Kidney glomerular epithelial cell (primary cell): ENCODE data around the gene SLC16A3.

ENCODE experiments used
- DNase-seq: peaks from one replicate; lab custom pipeline; 2025; lab: John Stamatoyannopoulos, UW

The SLC16A3 gene

DNA sequence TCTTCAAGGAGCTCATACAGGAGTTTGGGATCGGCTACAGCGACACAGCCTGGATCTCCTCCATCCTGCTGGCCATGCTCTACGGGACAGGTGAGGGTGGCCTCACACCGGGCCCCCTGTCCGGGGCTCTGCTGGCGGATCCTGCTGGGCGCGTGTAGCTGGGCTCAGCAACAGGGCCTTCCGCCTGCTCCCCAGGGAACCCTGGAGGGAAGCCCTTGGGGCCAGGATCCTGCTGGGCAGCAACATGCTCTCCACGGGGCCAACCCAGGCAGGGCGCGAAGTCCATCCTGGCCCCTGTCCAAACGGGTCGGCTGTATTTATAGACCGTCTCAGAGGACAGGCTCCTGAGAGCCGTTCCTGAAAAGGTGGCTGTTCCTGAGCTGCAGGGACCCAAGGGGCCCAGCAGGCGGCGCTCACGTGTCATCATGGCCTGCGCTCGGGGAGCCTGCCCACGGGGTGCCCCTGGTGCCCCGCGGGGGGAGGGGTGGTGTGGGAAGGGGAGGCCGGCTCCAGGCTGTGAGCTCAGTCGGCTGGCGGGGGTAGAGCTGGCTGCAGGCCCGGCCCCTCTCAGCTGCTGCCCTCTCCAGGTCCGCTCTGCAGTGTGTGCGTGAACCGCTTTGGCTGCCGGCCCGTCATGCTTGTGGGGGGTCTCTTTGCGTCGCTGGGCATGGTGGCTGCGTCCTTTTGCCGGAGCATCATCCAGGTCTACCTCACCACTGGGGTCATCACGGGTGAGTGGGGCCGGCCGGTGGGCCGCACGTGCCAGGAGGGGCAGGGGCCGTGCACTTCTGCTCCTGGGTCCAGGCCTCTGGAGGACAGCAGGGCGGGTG is 7.5 kb downstream of the SLC16A3 start:
- no peak for DNase-seq

- DNase-seq = no peak
Measured at GRCh38 chr17:82237083-82237745, 8.4 kb downstream of the SLC16A3 start.

DNA sequence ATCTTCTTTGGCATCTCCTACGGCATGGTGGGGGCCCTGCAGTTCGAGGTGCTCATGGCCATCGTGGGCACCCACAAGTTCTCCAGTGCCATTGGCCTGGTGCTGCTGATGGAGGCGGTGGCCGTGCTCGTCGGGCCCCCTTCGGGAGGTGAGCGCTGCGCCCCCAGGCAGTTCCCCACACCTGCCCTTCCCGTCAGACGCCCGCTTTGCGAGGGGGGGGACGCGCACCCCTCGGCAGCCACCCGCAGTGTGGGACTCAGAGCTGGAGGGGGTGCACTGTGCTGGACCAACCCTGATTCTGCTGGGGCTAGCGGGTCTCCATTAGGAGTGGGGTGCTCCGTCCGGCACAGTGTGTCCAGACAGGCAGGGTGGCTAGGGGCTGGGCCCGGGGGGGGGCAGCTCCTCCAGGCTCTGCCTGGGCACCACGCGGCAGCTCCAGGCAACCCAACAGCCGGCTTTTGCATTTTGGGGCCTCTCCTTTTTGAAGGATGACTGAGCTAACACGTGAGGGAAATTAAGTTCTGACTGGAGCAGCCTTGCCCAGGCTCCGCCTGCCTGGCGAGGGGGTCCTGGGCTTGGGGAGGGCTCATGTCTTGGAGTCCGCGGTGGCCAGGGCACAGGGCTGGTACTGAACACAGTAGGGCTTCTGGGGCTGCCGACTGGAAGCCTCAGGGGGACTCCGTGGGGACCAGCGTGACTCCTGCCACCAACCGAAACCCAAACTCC is 9.1 kb downstream of the SLC16A3 start:
- no peak for DNase-seq

DNA sequence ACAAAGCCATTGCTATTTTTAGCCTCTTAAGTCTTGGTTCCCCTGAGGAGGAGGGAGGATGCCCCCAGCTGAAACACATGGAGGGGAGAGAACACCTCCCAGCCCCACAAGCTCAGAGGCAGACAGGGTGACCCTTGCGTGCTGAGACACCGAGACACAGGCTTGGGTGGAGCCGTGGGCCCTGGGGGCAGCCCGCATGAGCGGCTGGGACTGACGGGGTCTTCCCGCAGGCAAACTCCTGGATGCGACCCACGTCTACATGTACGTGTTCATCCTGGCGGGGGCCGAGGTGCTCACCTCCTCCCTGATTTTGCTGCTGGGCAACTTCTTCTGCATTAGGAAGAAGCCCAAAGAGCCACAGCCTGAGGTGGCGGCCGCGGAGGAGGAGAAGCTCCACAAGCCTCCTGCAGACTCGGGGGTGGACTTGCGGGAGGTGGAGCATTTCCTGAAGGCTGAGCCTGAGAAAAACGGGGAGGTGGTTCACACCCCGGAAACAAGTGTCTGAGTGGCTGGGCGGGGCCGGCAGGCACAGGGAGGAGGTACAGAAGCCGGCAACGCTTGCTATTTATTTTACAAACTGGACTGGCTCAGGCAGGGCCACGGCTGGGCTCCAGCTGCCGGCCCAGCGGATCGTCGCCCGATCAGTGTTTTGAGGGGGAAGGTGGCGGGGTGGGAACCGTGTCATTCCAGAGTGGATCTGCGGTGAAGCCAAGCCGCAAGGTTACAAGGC is 9.8 kb downstream of the SLC16A3 start:
- DNase-seq = peak; percentile 51

DNA sequence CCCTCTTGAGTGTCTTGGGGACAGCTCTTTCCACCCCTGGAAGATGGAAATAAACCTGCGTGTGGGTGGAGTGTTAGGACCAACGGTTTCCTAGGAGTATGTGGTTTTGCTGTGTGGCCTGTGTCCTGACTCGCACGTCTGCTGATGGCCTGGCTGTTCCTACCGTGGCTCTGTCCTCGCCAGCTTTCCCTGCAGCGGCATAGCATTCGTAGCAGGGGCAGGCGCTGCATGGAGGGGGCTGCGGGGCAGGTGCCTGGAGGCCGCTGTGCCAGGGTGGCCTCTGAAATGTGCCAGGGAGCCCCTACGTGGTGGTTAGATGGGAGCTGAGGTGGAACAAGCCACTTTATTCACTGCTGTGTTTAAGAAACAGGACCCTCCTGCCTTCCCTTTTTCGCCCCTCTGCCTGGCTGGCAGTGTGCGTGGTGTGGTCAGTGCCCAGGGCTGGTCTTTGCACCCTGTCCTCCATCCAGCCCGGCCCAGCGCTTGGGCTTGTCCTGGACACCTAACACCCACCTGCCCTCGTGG is 10.6 kb downstream of the SLC16A3 start:
- no peak for DNase-seq

DNA sequence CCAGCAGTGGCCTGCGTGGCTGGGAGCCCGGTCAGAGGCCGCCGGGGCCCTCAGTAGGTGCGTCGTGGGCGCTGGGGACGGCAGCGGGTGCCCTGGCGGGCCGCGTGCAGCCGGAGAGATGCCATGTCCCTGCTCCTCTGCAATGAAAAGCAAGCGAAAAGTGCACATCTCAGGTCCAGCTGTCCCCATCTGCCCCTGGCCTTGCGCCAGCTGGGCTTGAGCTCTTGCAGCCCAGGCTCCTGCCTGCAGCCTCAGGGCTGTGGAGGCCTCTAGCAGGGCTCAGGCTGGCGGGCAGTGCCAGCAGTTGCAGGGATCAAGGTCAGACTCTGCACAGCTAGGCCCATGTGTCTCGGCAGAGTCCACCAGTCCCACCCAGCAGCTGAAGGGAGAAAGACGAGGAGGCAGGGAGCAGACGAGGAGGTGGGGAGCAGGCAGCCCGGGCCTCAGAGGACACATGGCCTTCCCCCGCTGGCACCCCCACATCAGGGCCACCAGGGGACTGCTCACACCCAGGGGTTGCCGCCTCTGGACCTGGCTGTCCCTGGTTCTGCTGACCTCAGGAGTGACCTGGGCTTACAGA is 11.2 kb downstream of the SLC16A3 start:
- no peak for DNase-seq

GRCh38 chr17:82240506-82241182 is 11.8 kb downstream of the SLC16A3 start:
- DNase-seq = no peak

- DNase-seq = peak; percentile 77
Measured at GRCh38 chr17:82241183-82241925, 12.5 kb downstream of the SLC16A3 start.

DNA sequence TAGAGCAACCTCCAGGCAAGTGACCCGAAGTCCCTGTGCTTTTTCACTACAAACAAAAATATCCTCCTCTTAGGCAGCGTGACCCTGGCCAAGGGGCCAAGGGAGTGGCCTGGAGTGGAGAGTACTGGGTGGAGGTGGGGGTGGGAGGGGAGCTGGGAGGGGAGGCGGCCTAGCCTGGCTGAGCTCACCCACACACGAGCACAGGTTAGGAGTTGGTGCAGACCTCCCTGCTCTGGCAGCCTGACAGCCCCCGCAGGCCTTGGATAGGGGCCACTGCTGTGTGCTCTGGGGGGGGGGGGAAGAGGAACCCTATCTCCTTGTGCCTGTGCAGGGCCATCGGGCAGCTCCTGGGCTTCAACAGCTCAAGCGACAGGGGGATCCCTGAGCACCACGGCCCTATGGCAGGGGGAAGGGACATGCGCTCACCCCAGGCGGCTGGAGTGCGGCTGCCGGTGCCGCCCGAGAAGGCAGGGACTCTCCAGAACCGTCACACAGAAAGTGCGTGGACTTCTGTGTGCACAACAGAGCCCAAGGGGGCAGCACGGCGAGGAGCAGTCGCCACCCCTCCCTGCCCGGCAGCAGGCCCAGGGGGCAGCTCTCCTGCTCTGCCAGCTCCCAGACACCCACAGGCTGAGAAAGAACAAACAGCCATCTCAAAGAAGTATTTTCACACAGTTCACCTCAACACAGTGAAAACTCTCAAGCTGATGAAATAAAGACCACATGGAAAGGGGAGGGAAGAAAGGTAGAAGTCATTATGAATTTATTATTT is 13.3 kb downstream of the SLC16A3 start:
- no peak for DNase-seq

DNA sequence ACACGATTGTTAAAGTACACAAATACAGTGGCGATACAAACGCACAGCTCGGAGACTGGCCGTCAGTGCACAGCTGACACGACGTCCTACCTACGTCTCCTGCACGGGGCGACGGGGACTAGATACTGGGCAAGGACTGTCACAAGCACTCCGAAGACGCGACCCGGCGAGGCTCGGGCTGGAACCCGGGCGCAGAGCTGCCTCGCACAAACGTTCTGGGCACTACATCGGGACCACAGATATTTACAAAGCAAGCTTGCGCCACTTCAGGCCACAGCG is 13.8 kb downstream of the SLC16A3 start:
- no peak for DNase-seq

GRCh38 chr17:82242977-82243647 is 14.3 kb downstream of the SLC16A3 start:
- peak; percentile 39 for DNase-seq

DNA sequence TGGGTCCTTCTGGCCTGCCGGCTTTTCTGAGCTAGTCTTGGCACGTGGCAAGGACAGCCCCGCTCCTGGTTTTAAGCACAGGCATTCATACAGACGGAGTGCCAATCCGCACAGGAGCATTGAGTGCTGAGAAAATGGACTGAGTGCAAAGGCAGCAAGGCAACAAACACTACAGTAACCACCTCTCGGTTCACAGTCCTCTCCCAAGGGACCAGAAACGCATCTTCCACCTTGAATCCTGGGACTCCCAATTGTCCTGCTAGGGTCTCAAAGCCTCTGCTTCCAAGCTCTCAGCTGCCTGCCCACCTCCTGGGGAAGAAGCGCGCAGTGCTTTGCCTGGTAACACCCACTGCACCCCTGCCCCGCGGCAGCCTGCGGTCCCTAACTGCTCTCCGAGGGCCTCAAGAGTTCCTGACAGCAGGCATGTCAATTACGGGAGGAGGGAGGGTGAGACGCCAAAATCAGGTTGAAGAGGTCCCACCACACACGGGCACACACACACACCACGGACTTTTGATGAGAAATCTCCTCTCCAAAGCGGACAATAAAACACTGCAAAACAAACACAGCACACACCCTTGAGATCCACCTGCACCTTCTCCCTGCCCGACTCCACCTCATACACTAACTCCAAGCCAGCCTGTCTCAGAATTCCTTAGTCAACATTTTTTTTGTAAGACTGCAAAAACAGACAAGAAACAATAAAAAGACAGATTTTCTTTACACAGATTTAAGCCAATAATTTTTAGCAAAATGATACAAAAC is 15.0 kb downstream of the SLC16A3 start:
- DNase-seq = no peak

DNA sequence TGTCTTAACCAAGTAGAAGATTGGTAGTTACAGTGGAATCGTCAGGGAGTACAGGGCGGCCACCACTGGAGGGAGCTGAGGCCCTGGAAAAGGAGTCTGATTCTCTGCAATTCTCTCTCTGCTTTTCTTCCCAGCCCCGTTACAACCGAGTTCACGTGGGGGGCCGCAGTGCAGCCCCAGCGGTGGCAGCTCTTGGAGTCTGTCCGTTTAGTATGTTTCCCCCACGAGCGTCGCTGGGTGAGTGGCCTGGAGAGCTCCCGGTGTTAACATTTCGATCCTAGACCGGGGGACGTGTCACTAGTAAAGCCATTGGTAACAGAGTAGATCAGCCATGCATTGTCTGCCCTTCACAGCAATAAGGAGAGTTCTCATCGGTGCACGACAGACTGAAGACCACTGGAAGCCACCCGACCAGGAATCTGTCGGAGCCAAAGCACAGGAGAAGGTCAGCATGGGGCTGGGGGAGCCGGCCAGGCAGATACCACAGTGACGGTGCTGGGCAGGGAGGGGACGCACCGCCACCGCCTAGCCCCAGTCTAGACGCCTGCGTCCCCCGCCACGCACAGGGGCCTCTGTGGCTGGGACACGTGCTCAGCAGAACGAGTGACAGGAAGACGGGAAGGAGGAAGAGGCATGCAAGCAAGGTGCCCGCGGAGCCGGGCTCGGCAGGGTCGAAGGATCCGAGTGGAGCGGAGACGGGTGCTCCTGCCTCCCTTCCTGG is 15.7 kb downstream of the SLC16A3 start:
- no peak for DNase-seq

DNA sequence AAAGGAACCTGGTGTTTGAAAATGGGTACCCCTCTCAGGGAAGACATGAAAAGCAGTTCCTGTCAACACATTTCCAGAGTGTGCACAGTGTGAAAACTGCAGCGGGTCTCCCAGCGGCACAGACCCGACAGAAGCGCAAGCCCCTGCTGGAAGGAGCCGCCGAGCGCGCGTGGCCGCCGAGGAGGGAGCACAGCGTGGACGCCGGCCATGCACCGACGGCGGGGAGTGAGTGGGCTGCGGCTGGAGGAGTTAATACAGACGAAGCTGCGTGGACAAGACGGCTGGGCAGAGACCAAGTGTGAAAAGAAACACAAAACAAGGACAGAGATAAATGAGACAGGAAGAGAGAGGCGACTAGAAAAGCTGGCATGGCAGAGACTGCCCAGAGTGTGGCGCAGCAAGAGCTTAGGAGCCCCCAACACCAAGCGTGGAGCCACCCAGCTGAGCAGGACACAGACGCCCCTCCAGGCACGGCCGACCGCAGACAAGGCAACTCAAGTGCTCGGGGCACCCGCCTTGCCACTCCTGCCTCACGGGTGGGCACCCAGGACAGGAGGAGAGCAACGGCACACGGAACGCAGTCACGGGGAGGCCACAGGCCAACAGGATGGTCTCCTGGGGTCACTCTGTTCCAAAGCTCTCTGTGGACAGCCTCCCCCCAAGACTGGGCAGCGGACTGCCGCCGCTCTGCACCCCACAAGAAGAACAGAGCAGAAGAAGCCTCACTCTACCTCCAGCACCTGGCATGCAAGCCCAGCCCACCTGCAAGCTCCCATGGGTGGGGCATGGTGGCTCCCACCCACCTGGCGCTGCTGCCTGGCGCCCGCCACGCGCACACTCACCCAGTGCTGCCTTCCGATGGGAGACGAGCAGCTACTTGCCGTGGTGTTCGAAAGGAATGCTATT is 16.5 kb downstream of the SLC16A3 start:
- DNase-seq = no peak

DNA sequence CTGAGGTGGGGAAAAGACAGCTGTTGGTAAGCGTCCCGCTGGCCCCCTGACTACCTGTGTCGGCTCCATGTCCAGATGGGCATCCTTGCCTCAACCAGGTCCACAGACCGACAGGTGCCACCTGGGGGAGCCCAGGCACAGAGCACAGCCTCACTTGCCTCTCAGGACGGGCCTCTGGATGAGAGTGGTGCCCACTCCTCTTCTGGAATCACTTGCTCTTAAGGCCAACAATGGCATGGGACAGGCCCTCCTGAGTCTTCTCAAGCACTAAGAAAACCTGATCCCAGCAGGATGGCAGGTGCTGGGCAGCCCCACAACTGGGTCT is 17.2 kb downstream of the SLC16A3 start:
- DNase-seq = no peak

GRCh38 chr17:82246365-82247181 is 17.7 kb downstream of the SLC16A3 start:
- peak; percentile 66 for DNase-seq
